Measurements from ENCODE around the gene SARM1. TPM values are rescaled to one million over a fixed set of nuclear protein-coding genes. Genes with fewer than 3 reads are reported as not detected.

Gene SARM1
- total RNA-seq, 1 experiment from 2014 or later, result 5.1 TPM

GRCh38 chr17:28335959-28336871, 35.3 kb upstream of the SARM1 start:
- Histone ChIP-seq H3K9me3 (ENCODE audit: control insufficient read depth, low read depth, low read length) (no peaks in the 10 kb centered on the region), H3K4me2 (ENCODE audit: insufficient read depth, insufficient read length, low read length) (peak overlapping the region; percentile 77), H2BK12ac (ENCODE audit: insufficient read length, low read depth, low read length) (no peak overlapping the region), H3K56ac (ENCODE audit: insufficient read length, low read depth, low read length) (no peak overlapping the region), H3K23ac (ENCODE audit: insufficient read length, low read depth, low read length) (no peak overlapping the region), H2BK15ac (ENCODE audit: low read depth, low read length) (no peak overlapping the region), H3T11ph (ENCODE audit: low read length) (no peak overlapping the region), H3K79me2 (ENCODE audit: insufficient read depth, low read length) (no peaks in the 10 kb centered on the region; the same call in 1 of the 2 replicates), H2BK120ac (ENCODE audit: low read depth, low read length, poor library complexity, severe bottlenecking) (no peak overlapping the region), H2BK5ac (ENCODE audit: insufficient read length, low read length) (no peak overlapping the region), H4K91ac (ENCODE audit: insufficient read length, low read depth, low read length) (no peak overlapping the region), H3K23me2 (ENCODE audit: insufficient read length, low read depth, low read length, poor library complexity, severe bottlenecking) (peaks cover 13% of the 10 kb centered on the region), H3K27ac (ENCODE audit: insufficient read length, low read depth, low read length) (no peak overlapping the region), H3K79me1 (ENCODE audit: insufficient read depth, low read depth, low read length, poor library complexity, severe bottlenecking) (no peaks in the 10 kb centered on the region), H4K20me1 (ENCODE audit: control insufficient read depth, insufficient read depth, insufficient read length) (no peaks in the 10 kb centered on the region), H4K8ac (replicated peaks; ENCODE audit: insufficient read length, low read depth, low read length) (no peak overlapping the region), H3K14ac (ENCODE audit: insufficient read depth, low read length) (peak overlapping the region; percentile 86), H3K4ac (ENCODE audit: low read depth, low read length) (no peak overlapping the region), H4K5ac (ENCODE audit: insufficient read length, low read depth, low read length) (no peak overlapping the region), H3K18ac (ENCODE audit: insufficient read length, low read depth, low read length) (peak overlapping the region; percentile 87), H3K9ac (ENCODE audit: extremely low read depth, insufficient read length, low read length) (peak overlapping the region; percentile 79), H3K27me3 (ENCODE audit: insufficient read depth, low read length) (no peaks in the 10 kb centered on the region), H2BK20ac (ENCODE audit: low read depth, low read length, poor library complexity, severe bottlenecking) (no peak overlapping the region), H2AFZ (ENCODE audit: low read length) (no peak overlapping the region), H3K4me1 (ENCODE audit: insufficient read depth, low read length) (peaks cover 9% of the 10 kb centered on the region; the same call in 1 of the 2 replicates), H2AK5ac (ENCODE audit: insufficient read length, low read length) (no peak overlapping the region)
- Mint-ChIP-seq H3K4me3 (peak overlapping the region; percentile 97 to 99), H3K4me1 (peaks cover 19 to 23% of the 10 kb centered on the region in 2 experiments), H3K27ac (peak overlapping the region; percentile 92 to 99 (median 98)), H3K27me3 (ENCODE audit: low read depth) (no peaks in the 10 kb centered on the region), H3K9me3 (no peaks in the 10 kb centered on the region; a peak in 1 of 5 replicates), H3K36me3 (ENCODE audit: insufficient read depth in 1 of 3, low read depth in 3 of 3) (peaks cover under 1 to 17% (median 12%) of the 10 kb centered on the region in 3 experiments; a peak in 5 of 7 replicates)
- TF ChIP-seq CTCF (conservative IDR thresholded peaks at IDR 0.05), result no peak
- WGBS (ENCODE audit: extremely low coverage, insufficient read length, low lambda C conversion rate), result no CpG with 5 or more reads among the region's 29 CpGs
- DNase-seq, result peak; percentile 90

Measured in H9 (cell line).